Erythroblast (primary cell): ENCODE results near the gene GDF10.

ENCODE experiments used
- GATA1 ChIP-seq: IDR thresholded peaks from 2 replicates; pipeline ENCODE4 v1.6.1; 2011; ENCODE audit warnings: low read depth, mild to moderate bottlenecking, control low read depth, low read length, moderate library complexity
- POLR2A ChIP-seq: IDR thresholded peaks from 2 replicates; pipeline ENCODE4 v1.6.1; 2011; ENCODE audit warnings: mild to moderate bottlenecking, low read length

GRCh38 chr10:47354900-47355299 is 54.9 kb downstream of the GDF10 start:
- TF ChIP-seq POLR2A = no peak
- no peak for TF ChIP-seq GATA1
